KMS-11 (cell line): ENCODE measurements around the gene FAHD2B.
"Not testable (repeated sequence)": the region's sequence is repeated elsewhere in the genome, so short reads cannot be mapped to it uniquely, and the experiment has no call there.

Experiments used
- H2AFZ ChIP-seq: fragments of 200-600 bp; sonication (generic); 2 replicates; pipeline ENCODE4 v1.6.1; 2016; ENCODE audit warnings: antibody characterized with exemption, mixed run types, low read depth
- H3K27ac ChIP-seq: fragments of 200-600 bp; sonication (generic); 2 replicates; pipeline ENCODE4 v1.6.1; 2016; ENCODE audit warnings: mild to moderate bottlenecking, mixed run types
- H3K27me3 ChIP-seq: fragments of 200-600 bp; sonication (generic); 2 replicates; pipeline ENCODE4 v1.6.1; 2017; ENCODE audit warnings: mild to moderate bottlenecking, low read depth, mixed run types, moderate library complexity; ENCODE audit not compliant: insufficient read depth
- H3K36me3 ChIP-seq: fragments of 200-600 bp; sonication (generic); 2 replicates; pipeline ENCODE4 v1.6.1; 2017; ENCODE audit warnings: mild to moderate bottlenecking, mixed run types; ENCODE audit not compliant: insufficient read depth
- H3K4me1 ChIP-seq: fragments of 200-600 bp; sonication (generic); 2 replicates; pipeline ENCODE4 v1.6.1; 2016; ENCODE audit warnings: mild to moderate bottlenecking, low read depth, mixed run types; ENCODE audit not compliant: poor library complexity, severe bottlenecking
- H3K4me2 ChIP-seq: fragments of 200-600 bp; sonication (generic); 2 replicates; pipeline ENCODE4 v1.7.0; 2016; ENCODE audit warnings: mild to moderate bottlenecking, mixed run types
- H3K4me3 ChIP-seq: fragments of 200-600 bp; sonication (generic); IDR thresholded peaks from 2 replicates; pipeline ENCODE4 v1.6.1; 2017; ENCODE audit warnings: low read depth, low read length, mixed read lengths; ENCODE audit not compliant: insufficient read depth
- H3K79me2 ChIP-seq: fragments of 200-600 bp; sonication (generic); 2 replicates; pipeline ENCODE4 v1.6.1; 2016; ENCODE audit warnings: low read depth, mixed run types; ENCODE audit not compliant: insufficient read depth
- H3K9ac ChIP-seq: fragments of 200-600 bp; sonication (generic); 2 replicates; pipeline ENCODE4 v1.6.1; 2016; ENCODE audit warnings: mild to moderate bottlenecking, mixed run types
- H4K20me1 ChIP-seq: fragments of 200-600 bp; sonication (generic); 2 replicates; pipeline ENCODE4 v1.6.1; 2016; ENCODE audit warnings: mild to moderate bottlenecking, mixed run types; ENCODE audit not compliant: insufficient read depth
- TF ChIP-seq, protein P1 (sequence below): fragments of 200-600 bp; sonication (generic); conservative IDR thresholded peaks from 2 replicates; pipeline ENCODE4 v1.6.1; 2017; ENCODE audit warnings: low read depth, mild to moderate bottlenecking, antibody characterized with exemption, low read length, moderate library complexity, mixed read lengths

Gene FAHD2B

DNA sequence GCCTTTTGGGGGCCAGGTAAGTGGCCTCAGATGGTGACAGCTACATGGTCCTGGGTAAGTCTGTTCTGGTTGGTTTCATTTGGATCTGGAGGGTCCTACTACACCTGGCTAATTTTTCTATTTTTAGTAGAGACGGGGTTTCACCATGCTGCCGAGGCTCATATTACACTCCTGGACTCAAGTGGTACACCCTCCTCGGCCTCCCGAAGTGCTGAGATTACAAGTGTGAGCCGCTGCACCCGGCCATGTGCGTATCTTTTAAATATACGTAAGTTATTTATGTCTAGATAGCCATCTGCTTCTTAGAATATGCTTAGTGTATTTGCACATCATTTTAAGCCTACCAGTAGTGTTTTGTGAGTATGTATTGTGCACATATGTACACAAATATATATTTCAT is 17.5 kb downstream of the FAHD2B start:
- not testable (repeated sequence) for H3K4me2 ChIP-seq, H3K36me3 ChIP-seq, H3K79me2 ChIP-seq, H4K20me1 ChIP-seq, H3K27ac ChIP-seq, H3K27me3 ChIP-seq, H3K4me1 ChIP-seq, H3K9ac ChIP-seq, H3K4me3 ChIP-seq, H2AFZ ChIP-seq

DNA sequence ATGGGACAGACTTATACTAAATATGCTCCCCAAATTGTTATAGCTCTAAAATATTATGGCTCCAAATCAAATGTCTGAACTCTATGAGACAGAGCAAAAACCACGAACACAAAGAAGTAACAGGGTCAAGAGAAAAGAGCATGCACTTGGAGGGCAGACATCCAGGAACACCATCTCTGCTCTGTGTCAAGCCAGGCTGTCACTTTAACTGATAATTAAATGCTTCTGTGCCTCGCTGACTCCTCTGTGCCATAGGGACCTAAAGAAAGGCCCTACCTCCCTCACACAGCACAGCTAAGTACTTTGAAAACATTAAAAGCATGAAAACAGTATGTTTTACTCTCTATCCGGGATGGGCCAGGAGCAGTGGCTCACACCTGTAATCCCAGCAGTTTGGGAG is 23.8 kb downstream of the FAHD2B start:
- not testable (repeated sequence) for H3K27ac ChIP-seq, H3K4me1 ChIP-seq, H4K20me1 ChIP-seq, H2AFZ ChIP-seq, H3K9ac ChIP-seq, H3K27me3 ChIP-seq, H3K79me2 ChIP-seq, H3K4me2 ChIP-seq, H3K36me3 ChIP-seq, H3K4me3 ChIP-seq

DNA sequence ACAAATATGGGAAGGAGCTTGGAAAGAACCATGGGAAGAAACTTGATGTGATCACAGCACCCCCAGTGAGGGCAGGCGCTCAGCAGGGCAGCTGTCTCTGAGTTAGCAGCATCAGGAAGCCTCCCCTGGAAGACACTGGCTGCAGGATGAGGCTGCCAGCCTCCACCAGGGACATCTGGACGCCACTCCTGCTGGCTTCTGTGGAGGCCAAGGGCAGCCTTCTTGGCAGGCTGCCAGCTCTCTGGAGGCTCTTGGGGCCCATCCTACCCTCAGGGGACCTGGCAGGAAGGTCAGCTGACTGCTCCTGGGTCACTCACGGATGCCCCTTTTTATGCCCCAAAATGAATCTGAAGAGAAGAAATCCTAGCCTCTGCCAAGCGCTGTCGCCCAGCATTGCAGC is 26.0 kb downstream of the FAHD2B start:
- H3K4me3 ChIP-seq, H3K27ac ChIP-seq, H3K9ac ChIP-seq, H4K20me1 ChIP-seq, H3K79me2 ChIP-seq, H2AFZ ChIP-seq, H3K27me3 ChIP-seq, H3K4me2 ChIP-seq, H3K4me1 ChIP-seq, H3K36me3 ChIP-seq: not testable (repeated sequence)

DNA sequence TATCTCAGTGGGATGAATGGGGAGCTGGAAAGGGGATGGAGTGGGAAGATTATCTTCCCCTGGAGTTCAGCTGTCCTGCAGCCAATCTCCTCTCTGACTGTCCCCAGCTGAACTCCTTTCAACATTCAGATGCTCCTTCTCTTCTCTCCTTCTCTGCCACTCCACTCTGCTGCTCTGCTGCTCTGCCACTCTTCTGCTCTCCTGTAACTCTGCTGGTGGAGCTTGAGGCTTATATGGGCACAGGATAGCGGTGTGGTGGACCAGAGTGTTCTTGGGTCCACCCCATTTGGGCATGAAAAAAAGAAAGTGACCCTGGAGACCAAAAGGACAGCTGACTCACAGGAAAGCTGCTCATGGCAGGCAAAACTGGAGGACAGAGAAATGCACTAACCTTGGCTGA is 26.6 kb downstream of the FAHD2B start:
- no peak overlapping the region for H3K4me3 ChIP-seq
- no peaks in the 10 kb centered on the region for H4K20me1 ChIP-seq
- H3K79me2 ChIP-seq, result no peaks in the 10 kb centered on the region
- TF ChIP-seq, protein P1, sequence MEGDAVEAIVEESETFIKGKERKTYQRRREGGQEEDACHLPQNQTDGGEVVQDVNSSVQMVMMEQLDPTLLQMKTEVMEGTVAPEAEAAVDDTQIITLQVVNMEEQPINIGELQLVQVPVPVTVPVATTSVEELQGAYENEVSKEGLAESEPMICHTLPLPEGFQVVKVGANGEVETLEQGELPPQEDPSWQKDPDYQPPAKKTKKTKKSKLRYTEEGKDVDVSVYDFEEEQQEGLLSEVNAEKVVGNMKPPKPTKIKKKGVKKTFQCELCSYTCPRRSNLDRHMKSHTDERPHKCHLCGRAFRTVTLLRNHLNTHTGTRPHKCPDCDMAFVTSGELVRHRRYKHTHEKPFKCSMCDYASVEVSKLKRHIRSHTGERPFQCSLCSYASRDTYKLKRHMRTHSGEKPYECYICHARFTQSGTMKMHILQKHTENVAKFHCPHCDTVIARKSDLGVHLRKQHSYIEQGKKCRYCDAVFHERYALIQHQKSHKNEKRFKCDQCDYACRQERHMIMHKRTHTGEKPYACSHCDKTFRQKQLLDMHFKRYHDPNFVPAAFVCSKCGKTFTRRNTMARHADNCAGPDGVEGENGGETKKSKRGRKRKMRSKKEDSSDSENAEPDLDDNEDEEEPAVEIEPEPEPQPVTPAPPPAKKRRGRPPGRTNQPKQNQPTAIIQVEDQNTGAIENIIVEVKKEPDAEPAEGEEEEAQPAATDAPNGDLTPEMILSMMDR, result no peak
- H3K27me3 ChIP-seq, result no peaks in the 10 kb centered on the region
- H3K4me2 ChIP-seq, result no peak overlapping the region
- no peak overlapping the region for H3K27ac ChIP-seq
- H3K36me3 ChIP-seq, result no peaks in the 10 kb centered on the region
- no peak overlapping the region for H2AFZ ChIP-seq
- H3K9ac ChIP-seq, result no peak overlapping the region
- H3K4me1 ChIP-seq, result no peaks in the 10 kb centered on the region

DNA sequence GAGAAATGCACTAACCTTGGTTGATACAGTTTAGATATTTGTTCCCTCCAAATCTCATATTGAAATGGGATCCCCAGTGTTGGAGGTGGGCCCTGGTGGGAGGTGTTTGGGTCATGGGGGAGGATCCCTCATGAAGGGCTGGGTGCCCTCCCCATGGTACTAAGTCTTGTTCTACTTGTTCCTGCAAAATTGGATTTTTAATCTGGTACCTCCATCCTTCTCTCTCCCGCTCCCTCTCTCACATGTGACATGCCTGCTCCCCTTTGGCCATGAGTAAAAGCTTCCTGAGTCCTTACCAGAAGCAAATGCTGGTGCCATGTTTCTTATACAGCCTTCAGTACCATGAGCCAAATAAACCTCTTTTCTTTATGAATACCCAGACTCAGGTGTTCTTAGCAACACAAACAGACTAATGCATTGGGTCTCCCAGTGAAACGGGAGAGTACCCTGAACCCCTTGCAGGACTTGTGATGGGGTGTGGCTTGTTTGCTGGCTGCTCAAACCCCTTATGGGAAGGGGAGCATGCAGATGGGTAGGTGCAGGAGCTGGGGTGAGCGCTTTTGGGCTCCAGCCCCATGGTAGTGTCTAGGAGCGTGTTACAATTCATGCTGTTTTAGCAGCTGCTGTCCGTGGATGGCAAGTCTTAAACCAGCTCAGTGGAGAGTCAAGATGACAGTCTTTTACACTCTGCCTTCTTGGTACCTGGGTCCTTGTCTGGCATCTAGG is 27.2 kb downstream of the FAHD2B start:
- Histone ChIP-seq H3K27me3 (no peaks in the 10 kb centered on the region), H2AFZ (no peak overlapping the region), H3K27ac (no peak overlapping the region), H3K4me1 (no peaks in the 10 kb centered on the region), H3K4me3 (no peak overlapping the region), H4K20me1 (no peaks in the 10 kb centered on the region), H3K36me3 (no peaks in the 10 kb centered on the region), H3K4me2 (no peak overlapping the region), H3K9ac (no peak overlapping the region), H3K79me2 (no peaks in the 10 kb centered on the region)
- TF ChIP-seq, protein P1, result no peak

DNA sequence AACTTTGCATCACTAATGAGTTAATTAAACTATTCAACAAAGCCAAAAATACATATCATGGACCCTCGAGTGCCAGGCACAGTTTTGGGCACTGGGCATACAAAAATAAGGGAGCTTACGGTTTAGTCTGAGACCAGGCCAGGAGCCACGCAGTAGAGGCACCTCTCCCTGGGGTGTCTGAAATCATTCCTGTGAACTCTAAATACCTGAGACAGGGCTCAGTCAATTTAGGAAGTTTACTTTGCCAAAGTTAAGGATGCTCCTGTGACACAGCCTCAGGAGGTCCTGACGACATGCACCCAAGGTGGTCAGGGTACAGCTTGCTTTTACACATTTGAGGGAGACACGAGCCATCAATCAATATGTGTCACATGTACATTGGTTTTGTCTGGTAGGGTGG is 28.7 kb downstream of the FAHD2B start:
- H3K4me2 ChIP-seq, H3K4me3 ChIP-seq, H4K20me1 ChIP-seq, H3K9ac ChIP-seq, H3K79me2 ChIP-seq, H3K4me1 ChIP-seq, H2AFZ ChIP-seq, H3K27me3 ChIP-seq, H3K36me3 ChIP-seq, H3K27ac ChIP-seq: not testable (repeated sequence)

DNA sequence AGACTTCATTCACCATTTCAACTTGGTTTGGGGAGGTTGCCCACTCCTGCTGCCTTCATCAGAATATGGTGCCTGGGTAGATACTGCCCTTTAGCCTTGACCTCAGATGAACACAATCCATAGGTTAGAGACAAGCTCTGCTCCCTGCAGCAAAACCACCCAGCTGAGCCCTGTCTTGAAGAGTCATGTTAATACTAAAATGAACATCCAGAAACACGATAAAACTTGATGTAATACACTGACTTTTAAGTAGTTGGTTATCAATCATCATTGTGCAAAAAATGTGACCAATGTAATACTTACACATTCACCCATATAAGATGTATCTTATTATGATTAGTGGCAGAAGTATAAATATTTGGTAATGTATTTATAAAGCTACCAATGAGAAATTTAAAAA is 32.7 kb downstream of the FAHD2B start:
- not testable (repeated sequence) for H3K4me1 ChIP-seq, H2AFZ ChIP-seq, H4K20me1 ChIP-seq, H3K36me3 ChIP-seq, H3K27me3 ChIP-seq, H3K4me3 ChIP-seq, H3K27ac ChIP-seq, H3K4me2 ChIP-seq, H3K9ac ChIP-seq, H3K79me2 ChIP-seq

DNA sequence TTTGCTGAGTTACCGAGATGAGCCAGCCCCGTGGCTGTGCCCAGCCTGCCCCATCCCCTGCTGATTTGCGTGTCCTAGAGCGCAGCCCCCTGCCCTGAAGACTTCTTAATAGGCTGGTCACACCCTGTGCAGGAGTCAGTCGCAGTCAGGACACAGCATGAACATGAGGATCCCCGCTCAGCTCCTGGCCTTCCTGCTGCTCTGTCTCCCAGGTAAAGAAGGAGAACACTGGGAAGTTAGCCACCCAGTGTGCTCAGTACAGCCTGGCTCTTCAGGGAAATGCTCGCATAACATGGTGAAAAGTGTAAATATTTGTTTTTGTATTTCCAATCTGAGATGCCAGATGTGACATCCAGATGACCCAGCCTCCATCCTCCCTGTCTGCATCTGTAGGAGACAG is 34.9 kb downstream of the FAHD2B start:
- H3K27me3 ChIP-seq, H3K27ac ChIP-seq, H2AFZ ChIP-seq, H3K4me1 ChIP-seq, H3K4me2 ChIP-seq, H3K79me2 ChIP-seq, H3K36me3 ChIP-seq, H4K20me1 ChIP-seq, H3K9ac ChIP-seq, H3K4me3 ChIP-seq: not testable (repeated sequence)

DNA sequence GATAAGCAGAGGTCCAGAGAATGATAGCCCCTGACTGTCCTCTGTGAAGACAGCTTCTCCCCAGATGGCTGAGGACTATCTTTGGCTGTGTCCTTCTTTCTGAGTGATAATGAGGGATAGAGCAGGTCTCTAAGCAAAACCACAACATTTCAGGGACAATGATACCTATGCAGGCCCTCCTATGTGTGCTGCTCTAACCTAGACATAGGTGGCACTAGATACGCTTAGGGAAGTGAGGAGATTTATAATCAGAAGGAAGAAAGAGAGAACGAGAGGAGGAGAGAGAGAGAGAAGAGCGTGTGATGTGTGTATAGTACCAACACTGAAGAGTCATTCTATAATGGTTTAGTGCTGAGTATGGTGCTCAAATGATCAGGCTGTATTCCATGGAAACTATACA is 38.5 kb downstream of the FAHD2B start:
- H3K79me2 ChIP-seq, H3K4me1 ChIP-seq, H3K27ac ChIP-seq, H3K4me3 ChIP-seq, H4K20me1 ChIP-seq, H3K36me3 ChIP-seq, H2AFZ ChIP-seq, H3K27me3 ChIP-seq, H3K4me2 ChIP-seq, H3K9ac ChIP-seq: not testable (repeated sequence)
